ENCODE results near the gene ROR2.

The ROR2 gene

DNA sequence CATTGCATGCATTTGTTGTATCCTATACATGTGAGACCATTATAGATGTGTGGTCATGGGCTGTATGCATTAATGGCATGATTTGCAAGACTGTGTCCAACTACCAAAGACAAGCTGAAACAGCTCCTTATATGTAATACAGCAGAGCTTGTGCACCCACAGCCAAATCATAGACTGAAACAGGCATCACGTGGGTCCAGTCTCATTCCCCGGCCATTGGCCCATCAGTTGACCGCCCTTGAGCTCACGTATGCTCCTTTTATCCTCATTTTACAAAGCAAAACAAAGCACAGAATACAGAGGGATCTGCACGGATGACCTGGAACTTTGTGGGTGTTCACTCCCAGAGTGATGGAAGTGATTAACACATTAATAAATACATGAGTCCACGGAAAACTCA lies 109.1 kb downstream of the ROR2 start:
- DNase-seq (ENCODE audit: low read depth in 2 of 2): no peak

DNA sequence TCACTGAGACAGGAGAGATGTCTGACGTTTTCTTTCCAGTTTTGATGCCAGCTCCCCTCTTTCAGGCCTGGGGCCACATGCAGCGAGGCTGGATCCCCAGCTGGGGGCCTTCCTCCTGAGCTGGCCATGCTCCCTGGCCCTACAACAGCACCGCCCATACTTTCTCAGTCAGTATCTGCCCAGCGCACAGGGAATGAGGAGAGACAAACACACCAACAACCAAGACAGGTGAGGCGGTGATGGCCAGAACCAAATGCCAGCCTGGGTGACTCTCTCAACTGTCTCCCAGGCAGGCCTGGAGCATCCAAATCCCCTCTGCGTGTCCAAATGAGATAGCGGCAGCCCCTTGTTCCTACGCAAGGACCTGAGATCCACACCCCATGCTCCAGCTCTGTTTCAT lies 109.6 kb downstream of the ROR2 start:
- no peak for DNase-seq (ENCODE audit: low read depth in 2 of 2)

DNA sequence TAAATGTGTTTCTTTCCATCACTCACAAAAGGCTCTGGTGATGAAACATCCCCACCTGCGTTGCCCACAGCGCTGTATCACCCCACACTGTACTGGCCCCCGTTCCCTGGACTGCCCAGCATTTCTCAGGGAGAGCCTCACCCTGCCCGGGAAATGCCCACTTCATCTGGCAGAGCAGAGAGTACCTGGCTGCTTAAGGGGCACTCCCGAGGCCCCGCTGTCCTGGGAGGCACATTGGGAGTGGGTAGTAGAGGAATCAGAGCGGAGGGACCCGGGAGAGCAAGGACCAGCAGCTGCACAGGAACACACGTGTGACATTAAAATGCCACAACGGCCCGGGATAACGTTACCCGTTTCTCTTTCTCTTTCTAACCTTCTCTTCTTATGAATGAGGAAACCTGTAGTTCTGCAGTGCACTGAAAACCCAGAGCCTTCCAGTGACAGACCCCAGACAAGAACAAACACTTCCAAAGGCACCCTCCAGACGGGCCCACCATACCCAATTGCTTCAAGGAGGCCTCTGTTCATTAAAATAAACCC lies 110.0 kb downstream of the ROR2 start:
- no peak for DNase-seq (ENCODE audit: low read depth in 2 of 2)

DNA sequence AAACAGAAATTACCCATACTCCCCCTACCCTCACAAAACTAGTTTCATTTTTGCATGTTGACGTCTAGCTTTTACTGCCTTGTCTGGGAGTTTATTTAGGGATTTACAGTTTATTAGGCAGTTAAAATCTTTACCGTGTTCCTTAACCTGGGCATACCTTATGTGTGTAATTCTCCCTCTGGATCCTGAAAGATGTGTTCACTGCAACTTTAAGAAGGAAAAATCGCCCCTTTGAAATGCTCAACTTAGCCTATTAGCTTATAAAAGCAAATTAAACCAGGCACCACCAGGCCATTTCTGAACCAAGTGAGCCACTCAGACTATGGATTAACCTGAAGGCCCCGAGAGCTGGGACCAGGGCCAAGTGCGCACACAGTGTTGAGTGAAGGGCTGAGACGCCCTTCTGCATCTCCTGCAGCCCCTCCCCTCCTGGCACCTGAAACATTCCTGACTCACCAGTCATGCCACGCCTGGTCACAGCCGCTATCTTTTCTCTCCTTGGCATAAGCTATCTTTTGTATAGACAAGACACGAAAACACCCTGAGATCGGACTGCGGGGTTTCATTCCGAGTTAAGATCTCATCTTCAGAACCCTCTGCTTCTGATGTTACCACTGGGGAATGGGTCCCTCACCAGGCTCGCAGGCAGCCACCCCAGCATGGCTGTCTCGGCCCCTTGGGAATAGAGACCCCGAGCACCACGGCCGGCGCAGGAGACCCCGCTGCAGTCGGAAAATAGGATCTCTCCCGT lies 111.9 kb downstream of the ROR2 start:
- DNase-seq (ENCODE audit: low read depth in 2 of 2): no peak

DNA sequence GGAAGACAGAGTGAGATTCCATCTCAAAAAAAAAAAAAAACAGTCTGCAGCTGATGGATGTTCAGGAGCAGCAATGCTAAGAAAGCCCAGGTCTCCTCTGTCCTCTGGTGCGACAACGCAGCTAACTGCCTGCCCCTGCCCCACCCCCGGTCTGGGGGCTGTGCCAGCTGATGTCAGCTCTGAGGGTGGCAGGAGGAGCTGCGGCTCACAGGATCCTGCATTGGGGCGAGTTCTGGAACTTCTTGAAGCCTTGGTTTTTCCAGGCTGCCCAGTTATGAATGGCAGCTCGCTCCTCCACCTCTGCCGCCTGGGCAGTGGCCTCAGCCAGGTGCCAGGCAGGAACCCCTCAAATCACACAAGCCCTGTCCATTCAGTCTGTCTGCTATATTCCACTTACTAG lies 113.5 kb downstream of the ROR2 start:
- DNase-seq (ENCODE audit: low read depth in 2 of 2): no peak

DNA sequence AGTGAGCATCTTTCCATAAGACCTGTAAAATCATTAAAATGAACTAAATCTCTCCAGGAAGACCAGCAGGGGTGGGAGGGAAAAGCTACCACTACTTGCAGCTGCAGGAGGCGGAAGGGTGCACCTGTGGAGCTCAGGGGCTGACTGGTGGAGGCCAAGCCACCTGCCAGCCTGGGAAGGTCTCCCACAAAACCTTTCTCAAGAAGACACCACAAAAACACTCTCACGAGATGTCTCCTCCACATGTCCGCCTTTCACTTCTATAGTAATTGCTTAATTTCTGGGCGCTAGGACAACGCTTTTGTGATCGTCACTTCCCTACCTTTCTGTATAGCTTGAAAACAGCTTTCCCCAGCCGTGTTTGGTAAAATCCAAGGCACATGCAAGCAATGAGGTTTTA lies 114.4 kb downstream of the ROR2 start:
- no peak for DNase-seq (ENCODE audit: low read depth in 2 of 2)

DNA sequence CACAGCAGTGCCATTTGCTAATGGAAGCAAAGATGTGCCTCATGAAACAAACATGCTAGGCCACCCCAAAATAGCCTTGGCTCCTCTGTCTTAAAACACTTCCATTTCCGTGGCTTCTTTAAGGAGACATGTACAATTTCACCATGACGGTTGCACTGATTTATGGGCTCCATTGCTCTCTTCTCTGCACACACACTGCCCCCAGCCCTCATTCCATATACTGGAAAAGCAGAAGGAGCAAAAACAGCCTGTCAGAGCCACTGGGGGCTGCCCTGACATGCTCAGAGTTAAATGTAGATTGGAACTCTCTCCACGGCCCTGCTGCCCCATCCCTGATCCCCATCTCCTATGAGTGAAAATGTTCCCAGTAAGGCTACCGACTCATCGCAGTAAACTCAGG lies 114.8 kb downstream of the ROR2 start:
- no peak for DNase-seq (ENCODE audit: low read depth in 2 of 2)

DNA sequence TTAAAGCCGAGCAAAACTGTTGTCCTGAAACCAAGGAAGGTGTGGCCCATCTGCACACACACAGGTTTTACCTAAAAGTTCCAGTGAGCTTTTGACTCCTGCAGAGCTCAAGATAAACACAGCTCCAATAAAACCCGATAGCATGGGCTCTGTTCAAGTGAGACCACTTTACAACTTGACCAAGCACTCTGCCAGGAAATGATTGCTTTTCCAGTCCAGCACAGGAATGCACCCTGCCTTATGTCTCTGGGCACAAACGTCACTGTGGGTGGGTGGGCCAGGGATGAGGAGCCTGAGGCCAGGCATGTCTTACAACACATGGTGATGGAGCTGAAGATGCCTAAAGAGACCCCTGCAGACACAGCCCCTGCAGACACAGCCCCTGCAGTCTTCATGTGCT lies 115.3 kb downstream of the ROR2 start:
- no peak for DNase-seq (ENCODE audit: low read depth in 2 of 2)

DNA sequence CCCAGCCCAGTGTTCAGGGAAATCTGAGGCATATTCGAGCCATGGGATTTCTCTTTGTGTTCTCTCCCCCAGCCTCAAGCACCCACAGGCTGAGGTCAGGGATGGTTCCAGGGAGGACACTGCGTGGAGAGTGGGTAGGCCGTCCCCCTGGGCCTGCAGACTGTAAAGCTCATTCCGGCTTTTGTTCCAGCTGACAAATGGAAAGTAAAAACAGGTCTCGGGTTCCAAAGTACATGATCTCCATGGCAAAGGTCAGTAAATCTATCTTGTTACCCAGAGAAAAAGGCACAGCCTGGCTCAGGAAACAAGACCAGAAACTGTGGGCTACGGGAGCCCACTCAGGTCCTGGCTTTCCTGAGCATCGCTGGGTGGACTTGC lies 116.2 kb downstream of the ROR2 start:
- DNase-seq (ENCODE audit: low read depth in 2 of 2): no peak

DNA sequence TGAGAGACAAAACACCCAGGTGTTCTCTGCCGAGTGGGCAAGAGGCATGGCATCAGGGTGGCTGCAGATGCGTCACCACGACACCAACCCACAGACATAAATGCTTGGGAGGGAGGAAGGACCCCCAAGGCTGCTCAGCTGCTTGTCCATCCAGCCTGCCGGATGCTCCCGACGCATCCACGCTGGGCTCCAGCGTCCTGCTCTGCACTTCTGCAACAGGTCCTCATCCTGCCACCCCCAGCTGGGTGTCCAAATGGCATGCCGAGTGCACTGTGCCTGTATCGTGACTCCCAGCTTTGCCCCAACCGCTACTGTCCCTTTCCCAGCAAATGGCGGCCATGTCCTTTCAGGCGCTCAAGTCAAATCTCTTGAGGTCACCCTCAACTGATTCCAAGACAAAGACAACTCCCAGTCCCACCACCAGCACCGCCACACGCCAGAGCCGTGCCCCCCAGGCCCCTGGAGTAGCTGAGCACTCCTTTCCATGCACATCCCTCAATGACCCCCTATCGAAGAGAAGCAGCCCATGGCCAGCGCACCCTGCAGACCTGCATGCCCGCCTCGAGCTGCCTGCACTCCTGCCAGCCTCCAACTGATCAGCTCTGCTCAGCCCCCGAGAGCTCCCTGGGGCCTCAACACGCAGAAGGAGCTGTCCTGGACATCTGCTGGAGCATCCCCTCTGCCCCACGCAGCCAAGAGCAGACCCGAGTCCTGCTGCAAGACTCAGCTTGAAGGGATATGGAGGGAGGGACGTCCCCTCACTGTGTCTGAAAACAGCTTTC lies 116.7 kb downstream of the ROR2 start:
- no peak for DNase-seq (ENCODE audit: low read depth in 2 of 2)

DNA sequence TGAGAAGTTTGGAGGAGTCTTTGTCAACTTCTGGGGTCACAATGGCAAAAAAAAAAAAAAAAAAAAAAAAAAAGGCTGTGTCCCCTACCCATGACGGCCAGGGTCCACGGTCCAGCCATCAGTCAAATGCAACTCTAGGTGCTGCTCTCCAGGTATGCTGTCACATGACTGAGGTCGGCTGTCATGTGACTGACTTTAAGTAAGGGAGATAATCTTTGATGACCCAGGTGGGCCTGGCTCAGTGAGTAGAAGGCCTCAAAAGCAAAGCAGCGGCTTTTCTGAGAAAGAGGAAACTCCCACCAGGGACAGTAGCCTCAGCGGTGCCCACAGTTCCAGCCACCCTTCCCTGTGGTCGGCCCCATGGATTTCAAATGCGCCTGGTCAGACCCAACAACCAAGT lies 117.7 kb downstream of the ROR2 start:
- DNase-seq (ENCODE audit: low read depth in 2 of 2): no peak

DNA sequence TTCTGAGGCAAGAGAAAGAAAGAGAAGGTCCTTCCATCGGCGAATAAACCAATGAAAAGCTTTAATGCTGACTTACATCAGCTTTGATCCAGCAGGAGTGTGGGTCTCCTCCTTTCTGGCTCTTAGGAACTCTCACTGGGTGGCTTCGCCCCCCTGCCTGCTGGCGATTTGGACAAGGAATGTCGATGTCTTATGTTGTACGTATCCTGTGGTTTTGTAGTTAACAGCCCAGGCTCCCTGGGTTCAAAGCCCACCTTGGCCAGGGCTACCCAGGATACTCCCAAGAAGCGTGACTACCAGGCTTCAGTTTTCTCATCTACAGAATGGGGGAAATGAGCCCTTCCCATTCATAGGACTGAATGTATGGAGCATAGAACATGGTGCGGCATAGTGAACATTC lies 124.2 kb downstream of the ROR2 start:
- DNase-seq (ENCODE audit: low read depth in 2 of 2): no peak

DNA sequence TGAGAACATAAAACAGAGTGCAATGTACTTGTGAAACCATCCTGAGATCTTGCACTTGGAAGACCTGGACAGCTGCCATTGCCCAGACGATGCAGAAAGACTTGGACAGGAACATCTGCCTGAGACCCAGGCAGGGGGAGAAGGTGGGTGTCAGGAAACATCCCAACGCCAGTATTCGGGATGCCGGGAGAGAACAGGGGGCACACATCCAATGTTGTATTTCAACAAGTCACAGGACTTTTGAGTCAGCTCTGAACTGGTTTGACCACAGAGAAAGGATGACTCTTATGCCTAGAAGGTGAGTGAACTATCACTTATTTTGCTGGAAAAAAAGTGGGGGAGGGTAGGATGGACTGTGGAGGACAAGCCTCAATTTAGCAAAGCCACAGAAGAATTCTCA lies 124.6 kb downstream of the ROR2 start:
- no peak for DNase-seq (ENCODE audit: low read depth in 2 of 2)

DNA sequence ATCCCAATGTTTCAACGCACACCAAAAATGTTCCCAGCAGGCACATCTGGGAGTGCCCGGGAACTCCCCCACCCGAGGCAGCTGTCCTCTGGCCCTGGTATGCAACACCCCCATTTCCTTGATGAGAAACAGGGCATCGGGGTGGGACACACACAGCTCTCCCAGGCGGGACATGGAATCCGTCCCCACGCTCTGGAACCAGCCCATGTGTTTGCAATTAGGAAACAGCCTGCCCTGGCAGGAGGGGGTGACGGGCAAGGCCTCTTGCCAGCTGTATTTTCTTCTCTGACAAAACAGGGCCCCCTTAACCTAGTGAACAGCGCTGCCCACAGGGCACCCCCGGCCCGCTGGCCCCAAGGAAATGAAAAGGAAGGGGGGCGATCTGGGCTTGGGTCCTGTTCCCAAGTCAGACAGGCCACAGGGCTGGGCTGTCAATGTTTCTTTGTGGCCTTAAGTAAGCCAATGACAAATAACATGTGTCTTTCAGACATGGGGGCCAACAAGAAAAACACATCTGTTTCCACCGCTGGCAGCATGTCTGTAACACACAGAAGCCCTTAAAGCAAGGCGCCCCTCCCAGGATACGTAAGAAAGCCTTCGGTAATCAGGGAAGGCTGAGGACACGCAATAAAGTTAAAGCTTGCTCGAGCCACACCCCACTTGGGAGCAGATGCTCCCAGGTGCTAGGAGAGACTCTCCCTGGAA lies 125.3 kb downstream of the ROR2 start:
- no peak for DNase-seq (ENCODE audit: low read depth in 2 of 2)

DNA sequence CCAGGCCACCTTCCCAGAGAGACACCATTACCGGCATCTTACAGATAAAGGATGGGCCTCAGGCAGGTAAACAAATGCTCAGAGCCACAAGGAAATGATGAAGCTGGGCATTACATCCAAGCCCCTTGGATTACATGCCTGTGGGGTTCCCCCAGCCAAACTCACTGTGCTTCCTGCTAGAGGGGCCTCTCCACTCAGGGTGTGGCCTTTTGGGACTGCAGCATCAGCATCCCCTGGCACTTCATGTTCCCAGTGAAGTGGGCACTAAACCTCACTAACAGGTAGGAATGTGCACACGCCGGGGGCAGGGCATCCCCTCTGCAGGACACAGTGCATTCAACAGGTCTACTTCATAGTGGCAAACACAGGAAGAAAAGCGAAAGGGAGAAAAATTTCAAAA lies 125.9 kb downstream of the ROR2 start:
- DNase-seq (ENCODE audit: low read depth in 2 of 2): no peak

DNA sequence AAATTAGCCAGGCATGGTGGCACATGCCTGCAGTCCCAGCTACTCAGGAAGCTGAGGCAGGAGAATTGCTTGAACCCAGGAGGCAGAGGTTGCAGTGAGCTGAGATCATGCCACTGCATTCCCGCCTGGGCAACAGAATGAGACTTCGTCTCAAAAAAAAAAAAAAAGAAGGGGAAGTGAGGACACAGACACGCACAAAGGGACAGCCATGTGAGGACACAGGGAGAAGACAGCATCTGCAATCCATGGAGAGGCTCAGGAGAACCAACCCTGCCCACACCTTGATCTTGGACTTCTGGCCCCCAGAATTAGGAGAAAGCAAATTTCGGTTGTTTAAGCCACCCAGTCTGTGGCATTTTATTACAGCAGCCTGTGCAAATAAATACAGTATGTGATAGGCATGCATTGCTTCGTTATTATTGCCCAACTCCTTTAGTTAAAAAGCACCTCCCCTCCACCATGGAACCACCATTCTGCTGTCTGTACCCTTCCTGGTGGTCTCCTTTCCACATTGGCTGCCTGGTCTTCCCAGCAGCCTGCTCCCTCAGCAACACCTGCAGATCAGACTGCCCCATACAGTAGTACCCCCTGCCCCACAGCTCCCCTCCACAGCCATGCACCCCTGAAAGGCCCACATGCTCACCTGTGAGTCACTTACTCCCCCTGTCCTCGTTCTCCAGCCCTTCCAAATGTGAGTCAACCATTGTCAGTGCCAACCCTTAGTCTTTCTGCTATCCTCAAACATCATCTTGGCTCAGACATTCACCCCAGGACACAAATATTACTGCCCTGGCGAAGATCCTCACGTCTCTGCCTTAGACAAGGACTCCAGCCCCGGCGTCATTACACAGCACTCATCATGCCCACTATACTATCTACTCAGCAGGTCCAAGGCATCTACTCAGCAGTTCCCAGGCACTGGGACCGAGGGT lies 128.8 kb downstream of the ROR2 start:
- DNase-seq (ENCODE audit: low read depth in 2 of 2): no peak

DNA sequence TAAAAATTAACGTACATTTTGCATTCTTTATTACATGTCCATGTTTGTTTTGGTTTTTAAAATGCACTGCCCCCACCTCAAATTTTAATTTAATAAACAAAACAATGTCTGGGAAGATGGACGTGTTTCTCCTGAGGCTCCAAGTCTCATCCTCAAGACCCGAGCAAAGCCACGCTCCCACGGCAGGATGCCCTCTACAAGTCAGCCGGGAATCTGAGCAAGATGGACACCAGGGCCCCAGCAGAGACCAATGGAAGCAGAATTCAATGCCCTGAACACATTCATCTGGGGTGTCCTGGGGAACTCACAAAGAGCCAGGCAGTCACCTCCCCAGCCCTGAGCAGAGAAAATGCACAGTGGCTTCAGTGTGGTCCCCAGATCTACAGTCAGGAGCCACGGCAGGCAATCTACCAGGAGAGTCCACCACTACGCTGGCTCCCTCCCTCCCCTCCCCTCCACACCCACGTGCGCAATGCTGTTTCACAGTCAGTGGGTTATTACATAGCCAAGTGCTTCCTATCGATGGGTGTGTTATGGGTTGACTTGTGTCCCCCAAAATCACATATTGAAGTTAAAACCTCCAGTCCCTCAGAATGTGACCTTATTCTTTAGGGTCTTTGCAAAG lies 129.8 kb downstream of the ROR2 start:
- DNase-seq (ENCODE audit: low read depth in 2 of 2): no peak

DNA sequence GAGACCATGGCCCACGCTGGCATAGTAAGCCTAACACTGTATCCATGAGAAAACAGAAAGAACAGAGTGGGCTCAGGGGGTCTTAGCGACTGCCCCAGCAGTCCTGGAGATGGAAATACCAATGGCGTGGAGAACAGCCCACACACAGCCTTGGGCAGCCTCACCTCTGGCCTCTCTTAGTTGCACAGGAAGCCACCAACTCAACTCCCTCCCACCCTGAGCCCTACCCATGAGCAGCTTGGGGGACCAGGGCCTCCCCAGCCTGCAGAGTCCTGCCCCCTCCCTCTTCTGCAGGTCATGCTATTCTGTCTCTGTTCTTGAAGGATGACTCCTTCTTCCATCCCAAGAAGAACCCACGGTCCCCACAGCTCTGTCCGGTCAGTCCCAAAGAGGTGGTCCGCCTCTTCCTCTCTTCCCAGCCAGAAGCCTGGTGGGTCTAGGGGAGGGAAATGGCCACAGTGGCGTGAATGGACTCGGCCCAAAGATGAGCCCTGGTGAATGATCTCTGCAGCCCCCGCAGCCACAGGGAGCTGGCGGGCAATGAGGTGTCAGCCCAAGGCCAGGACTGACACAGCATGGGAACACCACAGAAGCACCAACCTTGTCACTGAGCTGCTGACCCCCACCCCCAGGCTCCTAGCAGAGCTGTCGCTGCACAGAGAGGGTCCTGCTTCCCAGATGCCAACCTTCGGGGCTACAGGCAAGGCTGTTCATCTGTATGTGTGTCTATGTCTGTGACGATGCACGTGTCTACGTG lies 131.2 kb downstream of the ROR2 start:
- DNase-seq (ENCODE audit: low read depth in 2 of 2): no peak

DNA sequence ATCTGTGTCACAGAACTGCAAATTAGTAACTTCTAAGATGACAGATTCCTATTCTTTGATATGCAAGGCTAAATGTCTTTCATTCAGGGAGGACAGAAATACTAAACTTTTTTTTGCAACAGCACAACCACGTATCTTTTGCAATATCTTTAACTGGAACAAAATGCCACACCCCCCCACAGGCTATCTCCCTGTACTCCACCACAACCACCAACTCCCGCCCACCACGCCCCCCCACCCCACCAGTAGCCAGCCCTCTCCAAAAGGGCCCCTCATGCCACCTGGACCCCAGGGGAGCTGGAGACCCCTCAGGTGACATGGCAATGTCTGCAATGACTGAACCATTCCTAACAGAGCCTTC lies 131.8 kb downstream of the ROR2 start:
- DNase-seq (ENCODE audit: low read depth in 2 of 2): no peak

DNA sequence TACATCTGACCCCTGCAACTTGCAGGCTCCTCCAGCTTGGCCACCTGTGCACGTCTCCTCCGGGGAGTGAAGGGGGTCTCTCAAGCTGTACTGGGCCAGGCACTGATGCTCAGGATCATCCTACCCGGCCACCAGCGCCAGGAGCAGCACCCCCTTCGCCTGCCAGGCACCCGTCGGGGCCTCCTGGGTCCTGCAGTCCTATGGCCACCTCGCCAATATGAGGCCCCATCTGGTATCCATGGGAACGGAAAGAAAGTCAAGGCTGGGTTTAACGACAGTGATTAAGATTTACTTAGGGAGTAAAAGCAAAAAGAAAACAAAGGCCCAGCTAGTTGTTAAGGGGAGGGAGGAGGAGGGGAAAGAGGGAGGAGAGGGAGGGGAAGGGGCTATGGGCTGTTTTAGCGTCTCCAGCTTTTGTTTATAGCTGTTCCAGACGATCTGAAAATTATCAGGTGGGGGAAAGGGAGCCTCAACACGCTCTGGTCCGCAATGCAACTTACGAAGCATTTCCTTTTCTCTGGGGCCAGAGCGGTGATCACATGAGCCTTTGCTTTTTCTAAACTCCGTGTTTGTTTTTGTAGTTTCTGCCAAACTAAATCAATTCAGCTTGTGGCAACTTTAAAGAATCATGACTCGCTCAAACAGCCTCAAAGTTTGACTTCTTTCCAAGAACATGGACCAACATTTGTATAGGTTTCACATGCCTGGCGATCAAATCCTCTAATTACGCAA lies 132.4 kb downstream of the ROR2 start:
- no peak for DNase-seq (ENCODE audit: low read depth in 2 of 2)
